GM21717 (cell line): ENCODE measurements around the gene OSBPL2.

Source experiments
- ATAC-seq: cut with Tn5 transposase; IDR thresholded peaks from one replicate; pipeline ENCODE4 v1.9.1; 2021; ENCODE audit warnings: mild to moderate bottlenecking, moderate library complexity; ENCODE audit not compliant: unreplicated experiment

The OSBPL2 gene

GRCh38 chr20:62237801-62238568 is at the start of gene OSBPL2:
OSBPL2 (plus strand) TSS chr20:62238521; CDS start chr20:62256185, 17,664 bp downstream.
- peak; percentile 96 for ATAC-seq

GRCh38 chr20:62190639-62191411 is 47.5 kb upstream of the OSBPL2 start:
- ATAC-seq = no peak

- ATAC-seq = no peak
Measured at GRCh38 chr20:62191781-62192559, 46.4 kb upstream of the OSBPL2 start.

GRCh38 chr20:62192635-62193034 is 45.7 kb upstream of the OSBPL2 start:
- ATAC-seq = no peak

DNA sequence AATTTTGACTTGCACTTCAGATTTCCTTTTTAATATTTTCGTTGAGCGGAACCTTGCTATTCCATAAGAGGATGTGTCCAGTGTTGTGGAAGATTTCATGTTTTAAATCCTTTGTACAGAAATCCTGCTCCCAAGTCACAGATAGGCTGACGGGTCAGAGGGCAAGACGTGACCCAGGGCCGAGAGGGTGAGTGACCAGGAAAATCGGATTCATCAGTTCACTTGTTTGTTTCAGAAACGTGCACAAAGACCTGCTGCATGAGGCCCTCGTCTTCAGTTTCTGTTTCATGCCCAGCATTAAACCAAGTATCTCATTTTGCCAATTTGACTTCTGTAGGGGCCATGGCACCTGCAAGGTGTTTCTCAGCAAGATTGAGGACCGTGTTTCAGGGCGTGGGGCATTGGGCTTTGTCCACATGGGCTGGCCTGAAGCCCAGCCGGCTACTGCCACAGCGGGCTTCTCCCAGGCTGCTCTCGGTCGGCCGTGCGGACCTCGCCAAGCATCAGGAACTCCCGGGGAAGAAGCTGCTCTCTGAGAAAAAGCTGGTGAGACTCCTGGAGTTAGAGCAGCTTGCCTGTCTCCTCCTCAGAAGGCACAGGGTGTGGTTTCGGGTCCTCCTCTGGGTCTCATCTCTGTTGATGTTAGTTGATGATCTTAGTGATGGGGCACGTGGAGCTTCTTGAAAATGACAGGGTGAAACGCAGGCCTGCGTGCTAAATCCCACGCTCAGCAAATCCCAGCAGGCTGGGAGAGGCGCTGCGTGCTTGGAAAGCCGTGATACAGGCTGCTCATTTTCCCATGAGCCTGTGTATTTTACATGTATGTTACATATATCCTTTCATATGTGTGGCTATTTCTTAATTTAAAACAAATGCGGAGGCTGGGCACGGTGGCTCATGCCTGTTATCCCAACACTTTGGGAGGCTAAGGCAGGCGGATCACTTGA is 45.0 kb upstream of the OSBPL2 start:
- no peak for ATAC-seq

- no peak for ATAC-seq
Measured at GRCh38 chr20:62195075-62195405, 43.3 kb upstream of the OSBPL2 start.

DNA sequence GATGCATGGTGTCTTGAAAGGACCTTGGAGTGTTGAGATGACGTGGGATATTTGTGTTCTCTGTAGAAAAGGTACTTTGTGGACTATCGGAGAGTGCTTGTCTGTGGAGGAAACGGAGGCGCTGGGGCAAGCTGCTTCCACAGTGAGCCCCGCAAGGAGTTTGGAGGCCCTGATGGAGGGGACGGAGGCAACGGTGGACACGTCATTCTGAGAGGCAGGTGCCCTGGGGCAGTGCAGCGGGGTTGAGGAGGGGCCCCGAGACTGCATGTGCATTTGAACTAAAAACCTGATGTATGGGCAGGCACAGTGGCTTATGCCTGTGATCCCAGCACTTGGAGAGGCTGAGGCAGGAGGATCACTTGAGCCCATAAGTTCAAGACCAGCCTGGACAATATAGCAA is 42.6 kb upstream of the OSBPL2 start:
- ATAC-seq = no peak

GRCh38 chr20:62196286-62196685 is 42.0 kb upstream of the OSBPL2 start:
- ATAC-seq = no peak

GRCh38 chr20:62197311-62197710 is 41.0 kb upstream of the OSBPL2 start:
- no peak for ATAC-seq

DNA sequence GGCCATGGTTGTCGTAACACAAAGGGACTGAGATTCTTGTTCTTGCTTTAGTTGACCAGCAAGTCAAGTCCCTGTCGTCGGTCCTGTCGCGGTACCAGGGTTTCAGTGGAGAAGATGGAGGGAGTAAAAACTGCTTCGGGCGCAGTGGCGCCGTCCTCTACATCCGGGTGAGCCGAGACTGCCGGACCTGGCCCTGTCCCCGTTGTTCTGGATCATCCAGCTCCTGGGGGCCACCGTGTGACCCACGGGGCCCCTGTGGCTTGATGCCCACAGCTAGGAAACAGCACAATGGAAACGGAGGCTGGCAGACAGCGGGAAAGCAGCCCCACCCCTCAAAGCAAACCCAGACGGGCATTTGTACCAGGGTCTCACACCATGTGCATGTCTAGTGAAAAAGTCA is 40.5 kb upstream of the OSBPL2 start:
- no peak for ATAC-seq

GRCh38 chr20:62198496-62198895 is 39.8 kb upstream of the OSBPL2 start:
- ATAC-seq = no peak

- ATAC-seq = no peak
Measured at GRCh38 chr20:62198931-62199330, 39.4 kb upstream of the OSBPL2 start.

- no peak for ATAC-seq
Measured at GRCh38 chr20:62200491-62201172, 37.7 kb upstream of the OSBPL2 start.

GRCh38 chr20:62201173-62202082 is 36.9 kb upstream of the OSBPL2 start:
- ATAC-seq = no peak

DNA sequence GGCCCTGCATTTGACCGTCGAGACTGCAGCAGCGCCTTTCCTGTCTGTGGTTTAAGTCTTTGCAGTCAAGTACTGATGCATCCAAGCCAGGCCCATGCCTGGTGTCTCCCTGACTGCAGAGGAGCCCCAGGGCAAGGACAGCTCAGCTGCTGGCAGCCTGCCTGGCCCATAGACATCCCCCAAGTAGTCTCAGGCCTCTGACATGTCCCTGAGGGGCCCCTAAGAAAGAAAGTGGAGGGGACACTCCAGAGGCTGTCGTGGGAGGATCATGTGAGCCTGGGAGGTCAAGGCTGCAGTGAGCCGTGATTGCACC is 36.3 kb upstream of the OSBPL2 start:
- ATAC-seq = no peak

DNA sequence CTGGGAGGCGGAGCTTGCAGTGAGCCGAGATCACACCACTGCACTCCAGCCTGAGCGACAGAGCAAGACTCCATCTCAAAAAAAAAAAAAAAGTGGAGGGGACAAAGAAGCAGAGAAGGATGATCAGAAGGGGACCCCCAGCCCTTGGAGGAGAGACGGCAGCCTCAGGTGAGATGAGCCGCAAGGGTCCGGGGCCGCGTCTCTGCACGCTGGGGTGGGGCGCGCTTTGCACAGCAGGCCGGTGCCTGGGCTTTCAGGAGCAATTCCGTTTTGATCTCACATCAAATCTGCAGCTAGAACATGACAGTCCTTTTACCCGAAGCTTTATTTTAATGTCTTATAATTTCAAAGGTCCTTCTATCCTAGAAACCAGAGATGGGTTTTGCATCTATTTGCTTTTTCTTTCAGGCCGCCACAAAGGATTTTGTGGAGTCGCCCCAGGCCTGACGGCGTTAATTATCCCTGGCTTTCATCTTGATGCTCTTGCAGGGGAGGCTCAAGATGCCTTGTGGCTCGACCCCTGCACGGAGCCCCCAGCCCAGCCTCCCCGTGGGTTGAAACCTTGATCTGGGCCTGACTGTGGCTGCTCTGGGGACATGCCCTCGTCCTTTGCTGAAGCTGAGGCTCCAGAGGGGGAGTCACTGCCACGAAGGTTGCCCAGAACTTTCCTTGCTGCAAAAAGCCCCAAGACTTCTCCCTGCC is 35.5 kb upstream of the OSBPL2 start:
- ATAC-seq = no peak

DNA sequence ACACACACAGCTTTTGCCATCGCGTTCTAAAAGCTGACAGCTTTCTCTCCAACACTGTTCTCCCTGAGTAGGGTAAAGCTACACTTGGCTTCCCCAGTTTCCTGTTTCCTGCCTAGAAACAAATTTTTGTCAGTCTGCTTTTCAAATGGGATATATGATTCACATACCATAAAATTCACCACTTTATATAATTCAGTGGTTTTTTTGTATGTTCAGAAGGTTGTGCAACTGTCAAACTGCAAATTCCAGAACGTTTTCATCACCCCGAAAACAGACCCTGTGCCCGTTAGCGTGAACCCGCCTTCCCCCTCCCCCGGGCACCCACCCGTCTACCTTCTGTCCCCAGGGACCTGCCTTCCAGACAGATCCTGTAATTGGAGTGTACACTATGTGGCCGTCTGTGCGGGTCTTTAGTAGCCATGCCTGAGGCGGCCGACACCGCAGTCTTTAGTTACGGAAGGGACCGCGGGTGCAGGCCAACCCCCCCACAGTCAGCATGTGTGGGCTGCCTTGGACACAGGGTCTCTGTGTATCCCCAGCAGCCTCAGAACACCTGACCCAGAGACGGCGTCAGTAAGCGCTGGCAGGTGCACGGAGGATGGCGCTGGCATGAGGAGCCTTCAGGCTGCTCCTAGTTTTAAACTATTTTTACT is 34.8 kb upstream of the OSBPL2 start:
- ATAC-seq = no peak
